Transverse colon (tissue), 4 donors: ENCODE data around the gene LAMTOR4. TPM values are rescaled to one million over a fixed set of nuclear protein-coding genes. Genes with fewer than 3 reads are reported as not detected.

Source experiments
- total RNA-seq, 4 donors: library from RNA; depleted of rRNA; stranded (reverse); fragments of >200 nt; gene quantifications; one replicate each; pipeline ENCODE4 v1.1.0, GENCODE V29; 2016

The LAMTOR4 gene
- total RNA-seq, 4 donors from 2014 or later = 105 to 403 (median 256) TPM

Other genes starting within 250 kb of the LAMTOR4 start
- gene TRIM4, start 229.4 kb upstream of the LAMTOR4 start, total RNA-seq = 10 to 100 TPM; 20.9 to 43.3 (median 39.6) TPM
- gene GJC3, start 219.3 kb upstream of the LAMTOR4 start, total RNA-seq = not detected
- 10 to 100 TPM in 1 of 4 donors, 1 to 10 TPM in 1, not detected in 2; 3.2 to 17.1 TPM for gene AZGP1, start 172.9 kb upstream of the LAMTOR4 start, total RNA-seq
- gene ZKSCAN1, start 133.3 kb upstream of the LAMTOR4 start, total RNA-seq = 10 to 100 TPM; 63.1 to 97.5 (median 84.5) TPM
- 10 to 100 TPM in 2 of 4 donors, 1 to 10 TPM in 1, under 1 TPM in 1; 0.75 to 28.7 (median 10.0) TPM for gene ZSCAN21, start 99.1 kb upstream of the LAMTOR4 start, total RNA-seq
- 10 to 100 TPM; 37.4 to 42.7 (median 41.0) TPM for gene ZNF3, start 67.2 kb upstream of the LAMTOR4 start, total RNA-seq
- 10 to 100 TPM; 18.3 to 61.3 (median 44.5) TPM for gene COPS6, start 59.9 kb upstream of the LAMTOR4 start, total RNA-seq
- gene MCM7, start 47.5 kb upstream of the LAMTOR4 start, total RNA-seq = 10 to 100 TPM; 30.3 to 72.6 (median 38.7) TPM
- gene AP4M1, start 47.3 kb upstream of the LAMTOR4 start, total RNA-seq = 10 to 100 TPM; 16.5 to 86.0 (median 54.9) TPM
- 100 to 1,000 TPM in 1 of 4 donors, 10 to 100 TPM in 3; 18.0 to 581 (median 43.9) TPM for gene TAF6, start 29.6 kb upstream of the LAMTOR4 start, total RNA-seq
- gene CNPY4, start 29.3 kb upstream of the LAMTOR4 start, total RNA-seq = 1 to 10 TPM; 4.9 to 9.4 (median 7.0) TPM
- gene MBLAC1, start 22.0 kb upstream of the LAMTOR4 start, total RNA-seq = 1 to 10 TPM in 2 of 4 donors, not detected in 2; 4.4 to 5.6 TPM
- gene TRAPPC14, start 9.8 kb downstream of the LAMTOR4 start, total RNA-seq = 100 to 1,000 TPM in 1 of 4 donors, 10 to 100 TPM in 3; 43.5 to 111 (median 51.2) TPM
- gene GAL3ST4, start 19.7 kb downstream of the LAMTOR4 start, total RNA-seq = 1 to 10 TPM in 3 of 4 donors, not detected in 1; 2.0 to 5.1 (median 3.8) TPM
- 10 to 100 TPM in 2 of 4 donors, 1 to 10 TPM in 1, not detected in 1; 3.5 to 17.2 (median 12.5) TPM for gene GPC2, start 28.5 kb downstream of the LAMTOR4 start, total RNA-seq
- 1 to 10 TPM in 2 of 4 donors, under 1 TPM in 1, not detected in 1; 0.96 to 9.4 (median 2.2) TPM for gene STAG3, start 29.0 kb downstream of the LAMTOR4 start, total RNA-seq
- 1 to 10 TPM in 2 of 4 donors, not detected in 2; 2.2 to 4.3 TPM for gene PVRIG, start 71.0 kb downstream of the LAMTOR4 start, total RNA-seq
- not detected for gene SPDYE3, start 158.8 kb downstream of the LAMTOR4 start, total RNA-seq
- gene PILRB, start 209.2 kb downstream of the LAMTOR4 start, total RNA-seq = 100 to 1,000 TPM in 2 of 4 donors, 10 to 100 TPM in 2; 80.0 to 239 (median 113) TPM
- gene PILRA, start 224.6 kb downstream of the LAMTOR4 start, total RNA-seq = 1 to 10 TPM in 2 of 4 donors, not detected in 2; 1.9 to 4.9 TPM